GM23248 (cell line): ENCODE measurements around the gene RTN4.

Experiments
- EZH2 ChIP-seq: fragments of 200-600 bp; sonication (generic); IDR thresholded peaks from 2 replicates; pipeline ENCODE4 v1.6.1; 2018; ENCODE audit warnings: antibody characterized with exemption, mild to moderate bottlenecking; ENCODE audit not compliant: insufficient read depth, poor library complexity, severe bottlenecking
- EZH2phosphoT487 ChIP-seq: fragments of 200-600 bp; sonication (generic); IDR thresholded peaks from 2 replicates; pipeline ENCODE4 v1.6.1; 2018; ENCODE audit warnings: antibody characterized with exemption, moderate library complexity, mild to moderate bottlenecking, low read depth; ENCODE audit not compliant: insufficient read depth

GRCh38 chr2:55013936-55014335 is 36.3 kb downstream of the RTN4 start:
- TF ChIP-seq EZH2, result no peak
- no peak for TF ChIP-seq EZH2phosphoT487
